ENCODE data around the gene FOCAD.
A peak's percentile ranks its signal among the peaks of the same experiment; 100 is the strongest.

The FOCAD gene

GRCh38 chr9:20815923-20816703 is 132.1 kb downstream of the FOCAD start:
- Histone ChIP-seq H2BK15ac (ENCODE audit: low read depth, poor library complexity, severe bottlenecking) (no peak overlapping the region), H3K23ac (ENCODE audit: low read length in 2 of 2) (no peak overlapping the region), H3K27me3 (ENCODE audit: control insufficient read depth in 1 of 2, insufficient read depth in 1 of 2, low read length in 2 of 2) (no peaks in the 10 kb centered on the region), H2BK120ac (ENCODE audit: low read depth, low read length) (no peak overlapping the region), H3K27ac (ENCODE audit: low read length, poor library complexity, severe bottlenecking) (no peak overlapping the region), H3K4ac (ENCODE audit: low read depth in 1 of 2, low read length in 2 of 2) (no peak overlapping the region), H3K4me3 (ENCODE audit: insufficient read depth in 1 of 2, low read depth in 1 of 2, low read length in 2 of 2) (no peak overlapping the region), H3K9me3 (ENCODE audit: control insufficient read depth, low read length) (no peaks in the 10 kb centered on the region), H2BK5ac (ENCODE audit: low read depth, low read length, poor library complexity, severe bottlenecking) (no peak overlapping the region), H3K4me1 (ENCODE audit: control insufficient read depth, insufficient read depth, low read depth, low read length) (no peaks in the 10 kb centered on the region), H2AFZ (ENCODE audit: low read depth, low read length) (no peak overlapping the region), H3K9ac (ENCODE audit: low read length) (peak overlapping the region; percentile 4), H3K36me3 (ENCODE audit: control insufficient read depth in 1 of 2, insufficient read depth in 2 of 2, low read depth in 1 of 2, low read length in 2 of 2) (peaks cover 0 to 15% of the 10 kb centered on the region in 2 experiments), H2BK12ac (ENCODE audit: low read length in 2 of 2) (no peak overlapping the region), H4K91ac (ENCODE audit: low read length) (no peak overlapping the region), H3K4me2 (ENCODE audit: low read length, poor library complexity, severe bottlenecking) (no peak overlapping the region), H3K14ac (ENCODE audit: low read length in 2 of 2) (no peak overlapping the region), H4K8ac (ENCODE audit: low read length) (no peak overlapping the region), H3K18ac (ENCODE audit: low read depth in 1 of 2, low read length in 2 of 2) (no peak overlapping the region), H3K79me1 (replicated peaks; ENCODE audit: low read length, poor library complexity, severe bottlenecking) (peaks cover 2% of the 10 kb centered on the region), H2AK5ac (ENCODE audit: low read length, severe bottlenecking) (no peak overlapping the region)
- 92% methylated on average over 4 of the region's 5 CpGs for WGBS
- no peak for DNase-seq

DNA sequence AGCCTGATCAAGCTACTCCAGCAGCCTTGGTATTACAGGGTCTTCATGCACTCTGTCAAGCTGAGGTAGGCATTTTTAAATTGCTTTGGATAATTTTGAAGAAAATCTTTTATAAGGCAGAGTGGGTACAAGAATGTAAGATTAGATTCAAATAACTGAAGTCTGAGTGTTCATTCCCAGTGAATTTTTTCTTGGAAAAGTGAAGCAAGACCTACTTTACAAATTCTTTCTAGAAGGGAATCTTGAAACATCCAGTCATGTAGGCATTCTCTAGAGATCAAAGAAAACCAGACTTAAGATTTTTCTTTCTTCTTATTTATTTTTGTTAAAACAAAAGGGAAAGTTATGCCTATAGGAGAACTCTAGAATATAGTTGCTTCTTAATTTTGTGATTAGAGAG is 139.0 kb downstream of the FOCAD start:
- H3K18ac ChIP-seq (ENCODE audit: low read depth in 1 of 2, low read length in 2 of 2) = no peak overlapping the region
- no peak overlapping the region for H3K4ac ChIP-seq (ENCODE audit: low read depth in 1 of 2, low read length in 2 of 2)
- no peak overlapping the region for H2AFZ ChIP-seq (ENCODE audit: low read depth, low read length)
- H3K36me3 ChIP-seq (ENCODE audit: control insufficient read depth in 1 of 2, insufficient read depth in 2 of 2, low read depth in 1 of 2, low read length in 2 of 2) = peaks cover 0 to 22% of the 10 kb centered on the region in 2 experiments
- H3K23ac ChIP-seq (ENCODE audit: low read length in 2 of 2) = no peak overlapping the region
- H3K9ac ChIP-seq (ENCODE audit: low read length) = peak overlapping the region; percentile 44
- H2BK12ac ChIP-seq (ENCODE audit: low read length in 2 of 2) = no peak overlapping the region
- no peak overlapping the region for H4K8ac ChIP-seq (ENCODE audit: low read length)
- DNase-seq = no peak
- H2BK15ac ChIP-seq (ENCODE audit: low read depth, poor library complexity, severe bottlenecking) = no peak overlapping the region
- H2BK5ac ChIP-seq (ENCODE audit: low read depth, low read length, poor library complexity, severe bottlenecking) = no peak overlapping the region
- H3K4me2 ChIP-seq (ENCODE audit: low read length, poor library complexity, severe bottlenecking) = no peak overlapping the region
- H3K14ac ChIP-seq (ENCODE audit: low read length in 2 of 2) = no peak overlapping the region
- peak overlapping the region in 1 of 2 experiments; percentile 30 for H3K4me3 ChIP-seq (ENCODE audit: insufficient read depth in 1 of 2, low read depth in 1 of 2, low read length in 2 of 2)
- no peak overlapping the region for H4K91ac ChIP-seq (ENCODE audit: low read length)
- H3K27me3 ChIP-seq (ENCODE audit: control insufficient read depth in 1 of 2, insufficient read depth in 1 of 2, low read length in 2 of 2) = no peaks in the 10 kb centered on the region
- no peaks in the 10 kb centered on the region for H3K4me1 ChIP-seq (ENCODE audit: control insufficient read depth, insufficient read depth, low read depth, low read length)
- H3K27ac ChIP-seq (ENCODE audit: low read length, poor library complexity, severe bottlenecking) = no peak overlapping the region
- no peak overlapping the region for H2BK120ac ChIP-seq (ENCODE audit: low read depth, low read length)
- H3K79me1 ChIP-seq (replicated peaks; ENCODE audit: low read length, poor library complexity, severe bottlenecking) = peaks cover 1% of the 10 kb centered on the region
- no peak overlapping the region for H2AK5ac ChIP-seq (ENCODE audit: low read length, severe bottlenecking)
- no peaks in the 10 kb centered on the region for H3K9me3 ChIP-seq (ENCODE audit: control insufficient read depth, low read length)

DNA sequence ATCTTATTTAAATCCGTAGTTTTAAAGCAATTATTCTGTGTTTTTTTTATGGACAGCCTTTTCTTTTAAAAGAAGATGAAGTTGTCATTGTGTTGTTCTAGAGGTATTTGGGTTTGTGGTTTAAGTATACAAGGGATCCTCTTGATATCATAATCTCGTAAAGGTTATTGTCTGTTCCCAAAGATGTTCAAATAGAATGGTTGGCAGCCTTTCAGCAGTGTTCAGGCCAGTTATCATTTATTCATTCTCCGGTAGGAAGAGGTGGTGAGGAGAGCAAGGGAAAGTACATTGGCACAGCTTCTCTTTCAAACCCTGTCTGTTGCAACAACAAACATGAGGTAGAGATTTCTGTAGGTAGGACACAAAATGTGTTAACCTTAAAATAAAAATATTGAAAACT is 147.0 kb downstream of the FOCAD start:
- Histone ChIP-seq H3K27me3 (ENCODE audit: control insufficient read depth in 1 of 2, insufficient read depth in 1 of 2, low read length in 2 of 2) (no peaks in the 10 kb centered on the region), H3K18ac (ENCODE audit: low read depth in 1 of 2, low read length in 2 of 2) (no peak overlapping the region), H2AFZ (ENCODE audit: low read depth, low read length) (no peak overlapping the region), H2BK5ac (ENCODE audit: low read depth, low read length, poor library complexity, severe bottlenecking) (no peak overlapping the region), H3K4me1 (ENCODE audit: control insufficient read depth, insufficient read depth, low read depth, low read length) (no peaks in the 10 kb centered on the region), H3K27ac (ENCODE audit: low read length, poor library complexity, severe bottlenecking) (no peak overlapping the region), H3K79me1 (replicated peaks; ENCODE audit: low read length, poor library complexity, severe bottlenecking) (peaks cover 2% of the 10 kb centered on the region), H3K23ac (ENCODE audit: low read length in 2 of 2) (no peak overlapping the region), H3K4ac (ENCODE audit: low read depth in 1 of 2, low read length in 2 of 2) (no peak overlapping the region), H3K4me3 (ENCODE audit: insufficient read depth in 1 of 2, low read depth in 1 of 2, low read length in 2 of 2) (no peak overlapping the region), H2BK12ac (ENCODE audit: low read length in 2 of 2) (no peak overlapping the region), H3K4me2 (ENCODE audit: low read length, poor library complexity, severe bottlenecking) (no peak overlapping the region), H2BK120ac (ENCODE audit: low read depth, low read length) (no peak overlapping the region), H3K36me3 (ENCODE audit: control insufficient read depth in 1 of 2, insufficient read depth in 2 of 2, low read depth in 1 of 2, low read length in 2 of 2) (peaks cover 0 to 23% of the 10 kb centered on the region in 2 experiments), H3K14ac (ENCODE audit: low read length in 2 of 2) (no peak overlapping the region), H4K8ac (ENCODE audit: low read length) (no peak overlapping the region), H3K9ac (ENCODE audit: low read length) (no peak overlapping the region), H2AK5ac (ENCODE audit: low read length, severe bottlenecking) (no peak overlapping the region), H3K9me3 (ENCODE audit: control insufficient read depth, low read length) (no peaks in the 10 kb centered on the region), H4K91ac (ENCODE audit: low read length) (no peak overlapping the region), H2BK15ac (ENCODE audit: low read depth, poor library complexity, severe bottlenecking) (no peak overlapping the region)
- DNase-seq = no peak
- 97% methylated on average over 3 of the region's 3 CpGs for WGBS

- Histone ChIP-seq H4K91ac (ENCODE audit: low read length) (no peak overlapping the region), H2BK15ac (ENCODE audit: low read depth, poor library complexity, severe bottlenecking) (no peak overlapping the region), H3K18ac (ENCODE audit: low read depth in 1 of 2, low read length in 2 of 2) (no peak overlapping the region)
Measured at GRCh38 chr9:20832775-20833174, 148.7 kb downstream of the FOCAD start.

More at GRCh38 chr9:20832775-20833174, 148.7 kb downstream of the FOCAD start:
- Histone ChIP-seq H2AFZ (ENCODE audit: low read depth, low read length) (no peak overlapping the region), H3K14ac (ENCODE audit: low read length in 2 of 2) (no peak overlapping the region), H2AK5ac (ENCODE audit: low read length, severe bottlenecking) (no peak overlapping the region), H3K9me3 (ENCODE audit: control insufficient read depth, low read length) (no peaks in the 10 kb centered on the region), H3K4me1 (ENCODE audit: control insufficient read depth, insufficient read depth, low read depth, low read length) (no peaks in the 10 kb centered on the region), H3K27ac (ENCODE audit: low read length, poor library complexity, severe bottlenecking) (no peak overlapping the region), H3K27me3 (ENCODE audit: control insufficient read depth in 1 of 2, insufficient read depth in 1 of 2, low read length in 2 of 2) (no peaks in the 10 kb centered on the region), H4K8ac (ENCODE audit: low read length) (no peak overlapping the region), H3K23ac (ENCODE audit: low read length in 2 of 2) (no peak overlapping the region), H2BK120ac (ENCODE audit: low read depth, low read length) (no peak overlapping the region), H3K9ac (ENCODE audit: low read length) (no peak overlapping the region), H2BK12ac (ENCODE audit: low read length in 2 of 2) (no peak overlapping the region), H2BK5ac (ENCODE audit: low read depth, low read length, poor library complexity, severe bottlenecking) (no peak overlapping the region), H3K79me1 (replicated peaks; ENCODE audit: low read length, poor library complexity, severe bottlenecking) (peaks cover 4% of the 10 kb centered on the region), H3K4me2 (ENCODE audit: low read length, poor library complexity, severe bottlenecking) (no peak overlapping the region), H3K4ac (ENCODE audit: low read depth in 1 of 2, low read length in 2 of 2) (no peak overlapping the region), H3K4me3 (ENCODE audit: insufficient read depth in 1 of 2, low read depth in 1 of 2, low read length in 2 of 2) (no peak overlapping the region), H3K36me3 (ENCODE audit: control insufficient read depth in 1 of 2, insufficient read depth in 2 of 2, low read depth in 1 of 2, low read length in 2 of 2) (peaks cover 0 to 15% of the 10 kb centered on the region in 2 experiments)
- DNase-seq = peak; percentile 33
- 55% methylated on average over 2 of the region's 2 CpGs for WGBS
